Smooth muscle cell (in vitro differentiated cells): ENCODE data around the gene TMEM263. TPM values are rescaled to one million over a fixed set of nuclear protein-coding genes. Genes with fewer than 3 reads are reported as not detected.

Source experiments
- DNase-seq: peaks from one replicate; lab custom pipeline; 2025; ENCODE audit not compliant: unreplicated experiment; lab: John Stamatoyannopoulos, UW
- H2AFZ ChIP-seq: fragments of 200-600 bp; sonication (generic); 2 replicates; pipeline ENCODE4 v1.6.0; 2016; ENCODE audit warnings: antibody characterized with exemption, low read depth, mild to moderate bottlenecking
- H3F3A ChIP-seq: fragments of 200-600 bp; sonication (generic); 2 replicates; pipeline ENCODE4 v1.6.0; 2017; ENCODE audit warnings: antibody characterized with exemption, low read depth
- H3K27ac ChIP-seq: fragments of 200-600 bp; sonication (generic); 2 replicates; pipeline ENCODE4 v1.5.1; 2016; ENCODE audit warnings: low read depth, mild to moderate bottlenecking
- H3K27me3 ChIP-seq: fragments of 200-600 bp; sonication (generic); 2 replicates; pipeline ENCODE4 v1.6.1; 2016; ENCODE audit warnings: low read depth, mild to moderate bottlenecking
- H3K36me3 ChIP-seq: fragments of 200-600 bp; sonication (generic); 2 replicates; pipeline ENCODE4 v1.5.1; 2016; ENCODE audit warnings: low read depth
- H3K4me1 ChIP-seq: fragments of 200-600 bp; sonication (generic); 2 replicates; pipeline ENCODE4 v1.5.1; 2016; ENCODE audit warnings: low read depth
- H3K4me2 ChIP-seq: fragments of 200-600 bp; sonication (generic); 2 replicates; pipeline ENCODE4 v1.6.0; 2016; ENCODE audit warnings: mild to moderate bottlenecking
- H3K4me3 ChIP-seq: fragments of 200-600 bp; sonication (generic); 2 replicates; pipeline ENCODE4 v1.5.1; 2016; ENCODE audit warnings: mild to moderate bottlenecking
- H3K79me2 ChIP-seq: fragments of 200-600 bp; sonication (generic); 2 replicates; pipeline ENCODE4 v1.6.0; 2016; ENCODE audit warnings: low read depth, mild to moderate bottlenecking
- H3K9ac ChIP-seq: fragments of 200-600 bp; sonication (generic); 2 replicates; pipeline ENCODE4 v1.6.0; 2016; ENCODE audit warnings: low read depth
- H3K9me3 ChIP-seq: fragments of 200-600 bp; sonication (generic); replicated peaks from 2 replicates; pipeline ENCODE4 v1.5.1; 2016; ENCODE audit warnings: low read depth
- H4K20me1 ChIP-seq: fragments of 200-600 bp; sonication (generic); 2 replicates; pipeline ENCODE4 v1.6.0; 2016; ENCODE audit warnings: low read depth
- CTCF ChIP-seq: fragments of 200-600 bp; sonication (generic); IDR thresholded peaks from 2 replicates; pipeline ENCODE4 v1.5.1; 2017; ENCODE audit warnings: borderline replicate concordance, mild to moderate bottlenecking, antibody characterized with exemption; ENCODE audit not compliant: insufficient read depth, poor library complexity, severe bottlenecking
- WGBS: methylation state at CpG from one replicate; pipeline ENCODE4 v1.1.7; 2016; ENCODE audit warnings: low lambda C conversion rate; 5-methylcytosine and 5-hydroxymethylcytosine counted together
- polyA plus RNA-seq: library from polyadenylated mRNA; unstranded; fragments of >200 nt; fragmentation: Nextera tagmentation; extraction: Ambion mirVana; gene quantifications from 2 replicates; pipeline ENCODE4 v1.2.1, GENCODE V29; 2016
- total RNA-seq: library from RNA; depleted of rRNA; stranded (reverse); fragments of >200 nt; gene quantifications from 2 replicates; pipeline ENCODE4 v1.2.3, GENCODE V29; 2014

TMEM263 gene
- total and polyA plus RNA-seq, 2 experiments from 2014 or later = 102 to 177 TPM

- peaks cover 89% of the 10 kb centered on the region for H4K20me1 ChIP-seq
- peak overlapping the region; percentile 99 for H3K4me2 ChIP-seq
- TF ChIP-seq CTCF = no peak
- no peak overlapping the region for H3K4me3 ChIP-seq
- peaks cover 94% of the 10 kb centered on the region for H3K79me2 ChIP-seq
- no peaks in the 10 kb centered on the region for H3K27me3 ChIP-seq
- no peak overlapping the region for H2AFZ ChIP-seq
- 68% methylated on average over 3 of the region's 3 CpGs for WGBS
- H3K4me1 ChIP-seq = peaks cover 29% of the 10 kb centered on the region
- no peak for DNase-seq
- no peak overlapping the region for H3K27ac ChIP-seq
- H3K9me3 ChIP-seq = no peaks in the 10 kb centered on the region
- no peaks in the 10 kb centered on the region for H3K36me3 ChIP-seq
- peaks cover 5% of the 10 kb centered on the region for H3F3A ChIP-seq
- H3K9ac ChIP-seq = no peak overlapping the region
Measured at GRCh38 chr12:106960443-106960842, 4.7 kb downstream of the TMEM263 start.

GRCh38 chr12:106962286-106962685 is 6.6 kb downstream of the TMEM263 start:
- Histone ChIP-seq H3K27me3 (no peaks in the 10 kb centered on the region), H3K27ac (no peak overlapping the region), H3K4me3 (no peak overlapping the region), H3F3A (peaks cover 5% of the 10 kb centered on the region), H3K4me2 (peak overlapping the region; percentile 99), H4K20me1 (peaks cover 100% of the 10 kb centered on the region), H3K36me3 (no peaks in the 10 kb centered on the region), H3K79me2 (peaks cover 100% of the 10 kb centered on the region), H2AFZ (no peak overlapping the region), H3K4me1 (peaks cover 28% of the 10 kb centered on the region), H3K9me3 (no peaks in the 10 kb centered on the region), H3K9ac (no peak overlapping the region)
- DNase-seq = no peak
- 62% methylated on average over 3 of the region's 3 CpGs for WGBS
- TF ChIP-seq CTCF = no peak

- DNase-seq = no peak
- Histone ChIP-seq H3K36me3 (peaks cover 3% of the 10 kb centered on the region), H3K79me2 (peaks cover 100% of the 10 kb centered on the region), H3K4me1 (peaks cover 7% of the 10 kb centered on the region), H2AFZ (no peak overlapping the region), H3K9me3 (no peaks in the 10 kb centered on the region), H3K27me3 (no peaks in the 10 kb centered on the region), H3K4me2 (no peak overlapping the region), H3K27ac (no peak overlapping the region), H4K20me1 (peaks cover 100% of the 10 kb centered on the region), H3K4me3 (no peak overlapping the region), H3F3A (peaks cover 5% of the 10 kb centered on the region), H3K9ac (no peak overlapping the region)
- no peak for TF ChIP-seq CTCF
- WGBS = 100% methylated on average over 2 of the region's 2 CpGs
Measured at GRCh38 chr12:106964526-106964925, 8.8 kb downstream of the TMEM263 start.

- Histone ChIP-seq H3K9me3 (no peaks in the 10 kb centered on the region), H3K4me1 (no peaks in the 10 kb centered on the region), H3K27ac (no peak overlapping the region), H3K79me2 (peaks cover 71% of the 10 kb centered on the region), H3K36me3 (peaks cover 20% of the 10 kb centered on the region), H3K4me3 (no peak overlapping the region), H3F3A (peaks cover 28% of the 10 kb centered on the region), H4K20me1 (peaks cover 100% of the 10 kb centered on the region), H3K4me2 (no peak overlapping the region), H3K27me3 (no peaks in the 10 kb centered on the region), H3K9ac (no peak overlapping the region), H2AFZ (no peak overlapping the region)
- TF ChIP-seq CTCF = no peak
- WGBS = 96% methylated on average over 2 of the region's 2 CpGs
- no peak for DNase-seq
Measured at GRCh38 chr12:106971065-106971464, 15.4 kb downstream of the TMEM263 start.
